A549 (cell line): ENCODE measurements around the gene VAMP5. TPM values are rescaled to one million over a fixed set of nuclear protein-coding genes. Genes with fewer than 3 reads are reported as not detected.
A peak's percentile ranks its signal among the peaks of the same experiment; 100 is the strongest.

Experiments
- ATAC-seq, 2 experiments: fragments of 200-7000 bp in 1 of 2; fragments of >200 bp in 1 of 2; cut with Nextera tagmentation in 1 of 2; cut with Tn5 transposase in 1 of 2; 3 replicates each; pipeline versions ENCODE4 v1.8.0 to v1.9.1; 2018 to 2020; ENCODE audit warnings: mild to moderate bottlenecking in 1 of 2, moderate library complexity in 1 of 2
- CTCF ChIA-PET: fragments of 300-600 bp; sonication (Branson Sonifier 250); formaldehyde crosslinking; extraction: SDS; loops from one replicate; lab custom pipeline; 2021; ENCODE audit warnings: antibody characterized with exemption, inconsistent platforms; lab: Yijun Ruan, JAX
- POLR2A ChIA-PET: fragments of 350-600 bp; formaldehyde crosslinking; extraction: SDS; loops from one replicate; lab custom pipeline; 2021; ENCODE audit warnings: antibody characterized with exemption, inconsistent platforms; lab: Yijun Ruan, JAX
- DNase-seq, 2 experiments: peaks; one replicate each; pipeline versions ENCODE4 v3.0.0 to v3.0.0-alpha.2; 2011 to 2016; ENCODE audit warnings: low read depth in 1 of 2, low spot score in 1 of 2
- FAIRE-seq: peaks from 2 replicates; lab custom pipeline; 2011; peaks lifted over from hg19 to GRCh38; lab: Jason Lieb, UNC
- H3K27ac ChIP-seq, 2 experiments: fragments of >200 bp; sonication (Bioruptor Twin); formaldehyde crosslinking; 3 replicates each; pipeline ENCODE4 v1.5.1; 2016 to 2017
- H3K4me1 ChIP-seq: fragments of >200 bp; sonication (Bioruptor Twin); formaldehyde crosslinking; 3 replicates; pipeline ENCODE4 v1.6.1; 2016
- H3K4me2 ChIP-seq: fragments of >200 bp; sonication (Bioruptor Twin); formaldehyde crosslinking; 3 replicates; pipeline ENCODE4 v1.6.1; 2016
- H3K4me3 ChIP-seq: fragments of >200 bp; sonication (Bioruptor Twin); formaldehyde crosslinking; 3 replicates; pipeline ENCODE4 v1.5.1; 2016
- H3K9me3 ChIP-seq: fragments of >200 bp; sonication (Bioruptor Twin); formaldehyde crosslinking; 3 replicates; pipeline ENCODE4 v1.6.1; 2016
- BCL3 ChIP-seq: fragments of >200 bp; sonication (Bioruptor Twin); formaldehyde crosslinking; IDR thresholded peaks from 3 replicates; pipeline ENCODE4 v1.6.1; 2016
- CEBPB ChIP-seq, 2 experiments: fragments of >200 bp in 1 of 2; sonication (Bioruptor Twin) in 1 of 2; formaldehyde crosslinking in 1 of 2; IDR thresholded peaks; 2 replicates each; pipeline ENCODE4 v1.6.1; 2012 to 2016
- CTCF ChIP-seq: fragments of >200 bp; sonication (Bioruptor Twin); formaldehyde crosslinking; IDR thresholded peaks from 3 replicates; pipeline ENCODE4 v1.5.1; 2016
- E2F6 ChIP-seq: IDR thresholded peaks from 2 replicates; pipeline ENCODE4 v1.6.1; 2012; ENCODE audit warnings: low read depth, borderline replicate concordance
- ELK1 ChIP-seq: fragments of 150-350 bp; IDR thresholded peaks from 2 replicates; pipeline ENCODE4 v1.6.1; 2014; ENCODE audit warnings: low read depth, mild to moderate bottlenecking, low read length
- EP300 ChIP-seq, 2 experiments: fragments of >200 bp; sonication (Bioruptor Twin); formaldehyde crosslinking; IDR thresholded peaks; 2 replicates in 1 of 2; 3 replicates in 1 of 2; pipeline ENCODE4 v1.6.1; 2016 to 2017
- GATA3 ChIP-seq: IDR thresholded peaks from 2 replicates; pipeline ENCODE4 v1.6.1; 2012; ENCODE audit warnings: borderline replicate concordance
- JUN ChIP-seq, 2 experiments: fragments of >200 bp; sonication (Bioruptor Twin); formaldehyde crosslinking; IDR thresholded peaks; 2 replicates in 1 of 2; 3 replicates in 1 of 2; pipeline ENCODE4 v1.6.1; 2016 to 2017
- KDM1A ChIP-seq: fragments of 200-600 bp; sonication (generic); IDR thresholded peaks from 2 replicates; pipeline ENCODE4 v1.6.1; 2016; ENCODE audit warnings: low read depth, mild to moderate bottlenecking
- KDM5A ChIP-seq: fragments of 200-600 bp; sonication (generic); IDR thresholded peaks from 2 replicates; pipeline ENCODE4 v1.6.1; 2016; ENCODE audit warnings: antibody characterized with exemption, mild to moderate bottlenecking
- MAFK ChIP-seq: fragments of 450-650 bp; IDR thresholded peaks from 2 replicates; pipeline ENCODE4 v1.6.1; 2014; ENCODE audit not compliant: partially characterized antibody
- MAX ChIP-seq: IDR thresholded peaks from 2 replicates; pipeline ENCODE4 v1.6.1; 2012
- MAZ ChIP-seq: fragments of 150-350 bp; IDR thresholded peaks from 2 replicates; pipeline ENCODE4 v1.6.1; 2014; ENCODE audit warnings: antibody characterized with exemption, low read depth, low read length, borderline replicate concordance
- MYC ChIP-seq: IDR thresholded peaks from 2 replicates; pipeline ENCODE4 v1.6.1; 2012; ENCODE audit warnings: mild to moderate bottlenecking, inconsistent platforms, low read length, improper control_type of control experiment, borderline replicate concordance
- PHF8 ChIP-seq: fragments of 200-600 bp; sonication (generic); IDR thresholded peaks from 2 replicates; pipeline ENCODE4 v1.6.1; 2016; ENCODE audit warnings: low read depth, mild to moderate bottlenecking, antibody characterized with exemption, moderate library complexity, borderline replicate concordance
- POLR2A ChIP-seq: IDR thresholded peaks from 2 replicates; pipeline ENCODE4 v1.6.1; 2012; ENCODE audit warnings: mild to moderate bottlenecking, low read length
- RAD21 ChIP-seq, 2 experiments: fragments of >200 bp in 1 of 2; sonication (Bioruptor Twin) in 1 of 2; formaldehyde crosslinking in 1 of 2; IDR thresholded peaks in 1 of 2; conservative IDR thresholded peaks in 1 of 2; 2 replicates in 1 of 2; 3 replicates in 1 of 2; pipeline ENCODE4 v1.6.1; 2012 to 2018; ENCODE audit warnings: inconsistent platforms in 1 of 2
- RCOR1 ChIP-seq: fragments of 150-350 bp; IDR thresholded peaks from 2 replicates; pipeline ENCODE4 v1.6.1; 2014; ENCODE audit warnings: antibody characterized with exemption, low read length, low read depth
- RFX5 ChIP-seq: fragments of 450-650 bp; IDR thresholded peaks from 2 replicates; pipeline ENCODE4 v1.7.1; 2014; ENCODE audit warnings: antibody characterized with exemption, mild to moderate bottlenecking, moderate library complexity
- RNF2 ChIP-seq: fragments of 200-600 bp; sonication (generic); IDR thresholded peaks from 2 replicates; pipeline ENCODE4 v1.6.1; 2016; ENCODE audit warnings: low read depth, mild to moderate bottlenecking, antibody characterized with exemption, moderate library complexity, borderline replicate concordance
- SMC3 ChIP-seq: fragments of >200 bp; sonication (Bioruptor Twin); formaldehyde crosslinking; IDR thresholded peaks from 3 replicates; pipeline ENCODE4 v1.6.1; 2018; ENCODE audit warnings: inconsistent platforms
- TP53 ChIP-seq: fragments of 250-450 bp; sonication (Bioruptor Pico); IDR thresholded peaks from 2 replicates; pipeline ENCODE4 v1.5.0; 2021; ENCODE audit warnings: mild to moderate bottlenecking, moderate library complexity
- WGBS: methylation state at CpG from one replicate; pipeline ENCODE4 v1.1.6; 2017; ENCODE audit errors: missing lambda C conversion rate; 5-methylcytosine and 5-hydroxymethylcytosine counted together
- polyA plus RNA-seq, 4 experiments: library from polyadenylated mRNA; depleted of rRNA in 3 of 4; stranded (reverse); fragments of >200 nt; fragmentation: RNase III in 1 of 4; extraction: RNeasy Plus Mini Kit Qiagen cat#74134 plus additional on column Dnase treatment in 1 of 4; gene quantifications; 2 replicates in 3 of 4; 3 replicates in 1 of 4; pipeline ENCODE4 v1.2.3, GENCODE V29; 2011 to 2017

The VAMP5 gene
- polyA plus RNA-seq, 2 of the 4 experiments (the other 2 are of a cell fraction) = 0.16 TPM; not detected in 1

- TF ChIP-seq KDM5A (no peak), POLR2A (no peak)
- TF ChIP-seq, all 56 proteins: peak for 0
Observed at GRCh38 chr2:85600951-85601770, 16.9 kb downstream of the VAMP5 start (continued).

GRCh38 chr2:85601771-85602475, 17.7 kb downstream of the VAMP5 start:
- Histone ChIP-seq H3K4me3 (peak overlapping the region; percentile 66), H3K9me3 (no peaks in the 10 kb centered on the region), H3K27ac (peak overlapping the region; percentile 88 to 92), H3K4me1 (peaks cover 21% of the 10 kb centered on the region), H3K4me2 (peak overlapping the region; percentile 81)
- no peak for FAIRE-seq
- POLR2A ChIA-PET = interaction anchor here (0.7 to 2.2 kb wide), 5 partner anchors 10 to 274 kb away, joined by 3 to 20 read pairs (median 3); partner anchors contain the start of genes C2orf68, MAT2A, SH2D6 and TGOLN2
- CTCF ChIA-PET = interaction anchor here (0.9 to 1.8 kb wide), 6 partner anchors 8 to 210 kb away, joined by 3 to 5 read pairs (median 4); partner anchors contain the start of gene USP39
- WGBS = 13% methylated on average over 32 of the region's 36 CpGs
- no peak for TF ChIP-seq EP300 (IDR thresholded peaks at IDR 0.05)
- TF ChIP-seq CEBPB (IDR thresholded peaks at IDR 0.05) = no peak
- no peak for TF ChIP-seq GATA3
- TF ChIP-seq RCOR1 = no peak
- no peak for TF ChIP-seq MAFK
- TF ChIP-seq KDM1A = no peak
- ATAC-seq = peak; percentile 69 to 70
- DNase-seq = peak in 1 of 2 experiments; percentile 51

- no peak for FAIRE-seq
- CTCF ChIA-PET = interaction anchor here (0.6 to 1.8 kb wide), 11 partner anchors 11 to 246 kb away, joined by 3 to 5 read pairs (median 3); partner anchors contain the start of gene GGCX
- TF ChIP-seq JUN (IDR thresholded peaks at IDR 0.05) (peak in 1 of 2 experiments; percentile 84; a peak in 4 of 5 replicates), ELK1 (no peak), CTCF (peak; percentile 17; the same call in 1 of the 3 replicates), MAZ (no peak), MAX (peak; percentile 87), E2F6 (peak; percentile 66; the same call in 1 of the 2 replicates), MYC (0 out of 2 replicates have a peak, but pooled peaks have one; percentile 26), RFX5 (0 out of 2 replicates have a peak, but pooled peaks have one; percentile 11), BCL3 (peak; percentile 91), PHF8 (peak; percentile 89), CEBPB (IDR thresholded peaks at IDR 0.05) (peak in 1 of 2 experiments; percentile 18; a peak in 1 of 4 replicates), POLR2A (peak; percentile 63), RNF2 (no peak), RCOR1 (0 out of 2 replicates have a peak, but pooled peaks have one; percentile 39), TP53 (CRISPR knock-in tag) (peak; percentile 53; the same call in 1 of the 2 replicates), SMC3 (peak; percentile 50), RAD21 (conservative IDR thresholded peaks at IDR 0.05 in 1 of 2, IDR thresholded peaks at IDR 0.05 in 1 of 2) (0 out of 5 replicates have a peak, but pooled peaks have one; percentile 10 to 13)
Observed at GRCh38 chr2:85602476-85603234, 18.4 kb downstream of the VAMP5 start, which contains the start of gene TMEM150A. TSS of gene TMEM150A (minus strand) at chr2:85602698. CDS start at chr2:85601948, 750 bp downstream.

More at GRCh38 chr2:85602476-85603234, 18.4 kb downstream of the VAMP5 start, which contains the start of gene TMEM150A:
- H3K27ac ChIP-seq = peak within 1 kb of the TSS; percentile 88 to 92
- no peaks in the 10 kb centered on the region for H3K9me3 ChIP-seq
- peaks cover 20% of the 10 kb centered on the region for H3K4me1 ChIP-seq
- ATAC-seq (peak; percentile 87 to 94), DNase-seq (peak; percentile 83 to 88)
- POLR2A ChIA-PET = interaction anchor here (0.5 to 2.2 kb wide), 6 partner anchors 10 to 275 kb away, joined by 3 to 20 read pairs (median 3); partner anchors contain the start of genes C2orf68, GGCX, MAT2A and SH2D6
- WGBS = 5% methylated on average over 22 of the region's 73 CpGs
- H3K4me2 ChIP-seq = peak within 1 kb of the TSS; percentile 81
- H3K4me3 ChIP-seq = peak within 1 kb of the TSS; percentile 66
